Endothelial cell of umbilical vein (primary cell): ENCODE results near the gene LHPP. TPM values are rescaled to one million over a fixed set of nuclear protein-coding genes. Genes with fewer than 3 reads are reported as not detected.
A peak's percentile ranks its signal among the peaks of the same experiment; 100 is the strongest.

ENCODE experiments used
- BruUV-seq: library from RNA; stranded (reverse); fragments of 400-500 nt; replicated peaks from 2 replicates; lab custom pipeline; 2021; lab: Mats Ljungman, UMichigan
- CTCF ChIA-PET: fragments of 300-600, 350-600 bp; sonication (Branson Sonifier 250); formaldehyde crosslinking; loops from one replicate; lab custom pipeline; 2021; ENCODE audit warnings: antibody characterized with exemption, inconsistent platforms; lab: Charles Lee
- POLR2A ChIA-PET: fragments of 300-600, 350-600 bp; sonication (Branson Sonifier 250); formaldehyde crosslinking; loops from one replicate; lab custom pipeline; 2021; ENCODE audit warnings: antibody characterized with exemption, inconsistent platforms; lab: Charles Lee
- DNase-seq: peaks from one replicate; pipeline ENCODE4 v3.0.0-alpha.2; 2011; ENCODE audit warnings: low read depth, low spot score
- FAIRE-seq: peaks from 2 replicates; lab custom pipeline; 2011; peaks lifted over from hg19 to GRCh38; lab: Jason Lieb, UNC
- H2AFZ ChIP-seq: 2 replicates; pipeline ENCODE4 v1.6.0; 2012; ENCODE audit warnings: low read depth, low read length, control low read depth, inconsistent platforms
- H3K27ac ChIP-seq: 2 replicates; pipeline ENCODE4 v1.5.1; 2011; ENCODE audit warnings: low read depth, mild to moderate bottlenecking, control low read depth, low read length, moderate library complexity; ENCODE audit not compliant: insufficient read depth
- H3K27me3 ChIP-seq, 2 experiments: 2 replicates each; pipeline versions ENCODE4 v1.6.0 to v1.6.1; 2011; ENCODE audit warnings: low read length in 2 of 2, mixed read lengths in 1 of 2; ENCODE audit not compliant: control insufficient read depth in 2 of 2, insufficient read depth in 2 of 2
- H3K36me3 ChIP-seq, 2 experiments: 2 replicates in 1 of 2; 3 replicates in 1 of 2; pipeline ENCODE4 v1.5.1; 2011; ENCODE audit warnings: low read length in 2 of 2, mild to moderate bottlenecking in 1 of 2, moderate library complexity in 1 of 2; ENCODE audit not compliant: control insufficient read depth in 2 of 2, insufficient read depth in 2 of 2; ENCODE audit errors: extremely low read depth in 1 of 2
- H3K4me1 ChIP-seq: 3 replicates; pipeline ENCODE4 v1.5.1; 2011; ENCODE audit warnings: mild to moderate bottlenecking, low read length; ENCODE audit not compliant: control insufficient read depth, insufficient read depth; ENCODE audit errors: extremely low read depth
- H3K4me2 ChIP-seq: 2 replicates; pipeline ENCODE4 v1.6.1; 2011; ENCODE audit warnings: low read length, control low read depth, mixed read lengths; ENCODE audit not compliant: insufficient read depth
- H3K4me3 ChIP-seq, 3 experiments: fragments of 200-600 bp in 1 of 3; sonication (generic), shearing (Covaris generic) in 1 of 3; replicated peaks in 1 of 3; 2 replicates each; pipeline ENCODE4 v1.5.1; 2011 to 2016; ENCODE audit warnings: control low read depth in 3 of 3, low read length in 3 of 3, mild to moderate bottlenecking in 2 of 3, inconsistent platforms in 1 of 3, low read depth in 1 of 3, moderate library complexity in 1 of 3; ENCODE audit not compliant: insufficient read depth in 1 of 3
- H3K79me2 ChIP-seq: 2 replicates; pipeline ENCODE4 v1.6.0; 2012; ENCODE audit warnings: low read length, inconsistent platforms; ENCODE audit not compliant: control insufficient read depth, insufficient read depth
- H3K9ac ChIP-seq: replicated peaks from 2 replicates; pipeline ENCODE3; 2011; ENCODE audit warnings: low read length, control low read depth; ENCODE audit not compliant: insufficient read depth; ENCODE audit errors: extremely low read depth
- H3K9me1 ChIP-seq: replicated peaks from 3 replicates; pipeline ENCODE4 v1.6.0; 2011; ENCODE audit warnings: mild to moderate bottlenecking, low read length; ENCODE audit not compliant: control insufficient read depth, insufficient read depth; ENCODE audit errors: extremely low read depth
- H3K9me3 ChIP-seq: replicated peaks from 2 replicates; pipeline ENCODE4 v1.5.1; 2012; ENCODE audit warnings: low read length, inconsistent platforms; ENCODE audit not compliant: control insufficient read depth, insufficient read depth
- H4K20me1 ChIP-seq: replicated peaks from 2 replicates; pipeline ENCODE3; 2011; ENCODE audit warnings: mild to moderate bottlenecking, low read length; ENCODE audit not compliant: control insufficient read depth, insufficient read depth; ENCODE audit errors: extremely low read depth
- FOS ChIP-seq: IDR thresholded peaks from 2 replicates; pipeline ENCODE4 v1.6.1; 2011; ENCODE audit warnings: mild to moderate bottlenecking, low read length, moderate library complexity, borderline replicate concordance; ENCODE audit not compliant: insufficient read depth
- dilution Hi-C: fragments of 300-500 bp; cut with MboI; formaldehyde crosslinking; loops from one replicate; pipeline ENCODE4 v1.15.0; 2019; ENCODE audit warnings: low sequenced_read_pairs; ENCODE audit not compliant: extremely low pct_ligation_motif_present
- intact Hi-C: fragments of 100-400 bp; cut with micrococcal nuclease; formaldehyde crosslinking; loops from one replicate; pipeline ENCODE4 v1.10.0; 2022
- polyA plus RNA-seq, 4 experiments: library from polyadenylated mRNA; depleted of rRNA in 3 of 4; stranded (reverse) in 3 of 4; unstranded in 1 of 4; fragments of >200 nt; gene quantifications; 2 replicates each; pipeline versions ENCODE4 v1.2.1 to v1.2.3, GENCODE V29; 2011 to 2012; ENCODE audit warnings: missing spikeins in 1 of 4
- total RNA-seq: library from RNA; stranded (reverse); gene quantifications from 2 replicates; pipeline ENCODE4 v1.2.3, GENCODE V29; 2021
- TF ChIP-seq, protein P1 (sequence below): IDR thresholded peaks from 2 replicates; pipeline ENCODE4 v1.6.1; 2011; ENCODE audit not compliant: insufficient read depth, insufficient read length
- TF ChIP-seq, protein P2 (sequence below), 2 donors: IDR thresholded peaks; 1 replicate in 1 of 2; 2 replicates in 1 of 2; pipeline ENCODE4 v1.5.1; 2011; ENCODE audit warnings: low read length in 2 of 2, mild to moderate bottlenecking in 2 of 2, moderate library complexity in 2 of 2, control low read depth in 1 of 2, inconsistent platforms in 1 of 2, low read depth in 1 of 2; ENCODE audit not compliant: insufficient read depth in 1 of 2; ENCODE audit errors: extremely low read depth in 1 of 2

Gene LHPP
- total and polyA plus RNA-seq, 2 donors (not counting 3 experiments of a cell fraction or from before 2014, with no cell fraction given), result 5.8 to 11.2 TPM

DNA sequence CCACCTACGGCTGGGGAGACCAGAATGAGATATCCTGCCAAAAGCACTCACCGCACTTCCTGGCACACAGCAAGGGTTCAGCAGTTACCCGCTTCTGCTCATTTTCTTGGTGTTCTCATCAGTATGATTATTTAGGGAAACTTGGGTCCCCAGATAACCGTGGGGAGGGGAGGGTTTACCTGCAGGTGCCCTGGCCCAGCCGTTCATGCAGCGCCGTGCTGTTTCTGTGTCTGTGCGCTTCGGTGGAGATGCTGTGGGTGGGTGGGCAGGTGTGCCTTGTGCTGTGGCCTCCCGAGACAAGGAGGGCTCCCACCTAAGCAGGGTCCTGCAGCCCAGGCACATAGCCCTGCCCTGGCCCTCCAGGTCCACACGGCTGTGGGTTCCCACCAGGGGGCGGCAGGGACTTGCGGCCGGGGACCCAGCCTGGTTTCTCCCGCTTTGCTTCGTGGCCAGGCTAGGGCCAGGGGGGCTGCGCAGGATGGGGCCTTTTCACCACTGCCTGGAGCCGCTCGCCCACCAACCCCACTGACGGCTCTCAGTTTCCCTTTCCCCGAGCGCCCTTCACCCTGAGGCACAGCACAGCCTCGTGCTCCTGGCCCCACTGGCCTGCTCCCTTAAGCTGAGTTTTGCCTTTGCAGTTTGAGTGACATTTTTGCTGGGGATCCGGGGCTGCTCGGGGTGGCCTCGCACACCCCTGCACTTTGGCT is 78.5 kb downstream of the LHPP start:
- Histone ChIP-seq H3K9me1 (no peaks in the 10 kb centered on the region), H3K9me3 (no peaks in the 10 kb centered on the region), H3K4me3 (no peak overlapping the region), H2AFZ (no peak overlapping the region), H3K4me2 (no peak overlapping the region), H3K27me3 (no peaks in the 10 kb centered on the region), H3K27ac (no peak overlapping the region), H3K79me2 (no peaks in the 10 kb centered on the region), H3K4me1 (no peaks in the 10 kb centered on the region), H3K9ac (no peak overlapping the region), H4K20me1 (no peaks in the 10 kb centered on the region), H3K36me3 (no peaks in the 10 kb centered on the region)
- TF ChIP-seq, protein P1, sequence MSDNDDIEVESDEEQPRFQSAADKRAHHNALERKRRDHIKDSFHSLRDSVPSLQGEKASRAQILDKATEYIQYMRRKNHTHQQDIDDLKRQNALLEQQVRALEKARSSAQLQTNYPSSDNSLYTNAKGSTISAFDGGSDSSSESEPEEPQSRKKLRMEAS, result no peak
- TF ChIP-seq FOS, result no peak
- TF ChIP-seq, protein P2, sequence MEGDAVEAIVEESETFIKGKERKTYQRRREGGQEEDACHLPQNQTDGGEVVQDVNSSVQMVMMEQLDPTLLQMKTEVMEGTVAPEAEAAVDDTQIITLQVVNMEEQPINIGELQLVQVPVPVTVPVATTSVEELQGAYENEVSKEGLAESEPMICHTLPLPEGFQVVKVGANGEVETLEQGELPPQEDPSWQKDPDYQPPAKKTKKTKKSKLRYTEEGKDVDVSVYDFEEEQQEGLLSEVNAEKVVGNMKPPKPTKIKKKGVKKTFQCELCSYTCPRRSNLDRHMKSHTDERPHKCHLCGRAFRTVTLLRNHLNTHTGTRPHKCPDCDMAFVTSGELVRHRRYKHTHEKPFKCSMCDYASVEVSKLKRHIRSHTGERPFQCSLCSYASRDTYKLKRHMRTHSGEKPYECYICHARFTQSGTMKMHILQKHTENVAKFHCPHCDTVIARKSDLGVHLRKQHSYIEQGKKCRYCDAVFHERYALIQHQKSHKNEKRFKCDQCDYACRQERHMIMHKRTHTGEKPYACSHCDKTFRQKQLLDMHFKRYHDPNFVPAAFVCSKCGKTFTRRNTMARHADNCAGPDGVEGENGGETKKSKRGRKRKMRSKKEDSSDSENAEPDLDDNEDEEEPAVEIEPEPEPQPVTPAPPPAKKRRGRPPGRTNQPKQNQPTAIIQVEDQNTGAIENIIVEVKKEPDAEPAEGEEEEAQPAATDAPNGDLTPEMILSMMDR (IDR thresholded peaks at IDR 0.05; ENCODE audit: extremely low read depth in 1 of 2, insufficient read depth in 1 of 2, low read depth in 1 of 2, low read length in 2 of 2), result peak; percentile 72 to 93
- peak; percentile 45 for DNase-seq
- dilution Hi-C loops, result no loop called here
- POLR2A ChIA-PET, result no interaction called here
- FAIRE-seq, result peak; percentile 57
- BruUV-seq, result no TSS peak
- CTCF ChIA-PET, result interaction anchor here (0.6 to 12.8 kb wide), 14 partner anchors 10 to 287 kb away, joined by 3 to 226 read pairs (median 4); partner anchors contain the start of genes EEF1AKMT2 and FAM53B
- intact Hi-C loops, result loop anchor here (1.0 kb wide), 5 partner anchors 25 to 287 kb away; no protein-coding TSS in a partner anchor
